GM19372 (cell line): ENCODE measurements around the gene SCRN1.
"Not testable (repeated sequence)": the region's sequence is repeated elsewhere in the genome, so short reads cannot be mapped to it uniquely, and the experiment has no call there.

Experiments used
- ATAC-seq: cut with Tn5 transposase; IDR thresholded peaks from one replicate; pipeline ENCODE4 v1.9.1; 2021; ENCODE audit warnings: mild to moderate bottlenecking, low read depth, moderate library complexity; ENCODE audit not compliant: unreplicated experiment

Gene SCRN1

DNA sequence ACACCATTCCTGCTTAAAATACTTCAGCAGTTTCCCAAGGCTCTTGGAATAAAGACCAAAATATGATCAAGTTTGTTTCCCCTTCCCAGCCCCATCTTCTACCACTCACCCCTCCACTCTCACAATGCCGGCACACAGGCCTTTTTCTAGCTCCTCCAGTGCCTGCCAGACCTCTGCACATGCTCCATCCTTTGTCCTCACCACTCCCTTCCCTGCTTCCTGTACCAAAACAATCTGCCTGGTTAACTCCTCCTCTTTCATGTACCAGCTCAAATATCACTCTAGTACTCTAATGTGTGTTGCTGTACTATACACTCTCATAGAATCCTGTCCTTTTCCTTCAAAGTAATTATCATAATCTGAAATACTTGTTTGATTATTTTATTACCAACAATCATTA lies 19.4 kb downstream of the SCRN1 start:
- ATAC-seq = no peak

DNA sequence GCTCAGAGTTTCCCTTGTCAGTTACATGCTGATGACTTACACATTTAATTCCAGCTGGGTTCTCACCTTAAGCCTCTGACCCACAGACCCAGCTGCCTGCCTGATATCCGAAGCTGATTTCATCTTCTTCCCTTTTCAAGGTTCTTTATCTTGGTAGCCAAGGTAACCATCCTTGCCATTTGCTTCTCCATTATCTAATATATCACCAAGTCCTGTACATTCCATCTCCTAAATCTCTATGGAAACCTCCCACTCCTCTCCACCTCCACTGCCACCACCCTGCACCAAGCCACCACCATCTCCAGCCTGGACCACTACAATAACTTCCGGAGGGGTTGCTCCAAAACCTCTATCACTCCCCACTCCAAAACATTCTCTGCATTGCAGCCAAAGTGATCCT lies 19.9 kb downstream of the SCRN1 start:
- no peak for ATAC-seq

DNA sequence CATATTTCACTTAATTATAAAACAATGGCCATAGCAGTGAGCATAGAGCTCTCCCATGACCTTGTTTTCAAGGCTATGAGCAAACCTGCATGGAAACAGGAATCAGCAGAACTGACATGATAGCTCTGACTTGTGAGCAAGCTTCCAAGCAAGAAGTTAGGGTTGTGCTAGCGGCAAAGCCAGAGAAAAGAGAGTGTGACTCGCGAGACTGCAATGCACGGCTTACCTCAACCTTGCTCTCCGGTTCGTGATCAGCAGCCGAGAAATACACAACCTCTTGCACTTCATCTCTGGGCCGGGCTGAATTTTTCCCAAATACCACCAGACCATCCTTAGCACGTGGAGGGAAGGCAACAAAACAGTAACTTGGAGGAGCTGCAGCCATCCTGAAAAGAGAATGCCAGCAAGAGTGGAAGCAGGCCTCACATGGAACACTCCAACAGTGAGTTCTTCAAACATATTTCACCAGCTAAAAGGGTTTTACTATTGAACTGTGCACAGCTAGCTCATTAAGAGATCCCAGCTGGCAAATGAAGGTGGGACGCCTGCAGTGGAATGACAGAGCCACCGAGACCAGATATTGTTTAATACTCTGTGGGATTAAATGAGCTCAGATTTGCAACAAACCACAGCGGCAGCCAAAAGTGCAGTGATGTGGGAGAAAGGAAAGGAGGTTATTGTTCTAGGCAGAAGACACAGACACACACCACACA lies 20.8 kb downstream of the SCRN1 start:
- no peak for ATAC-seq

DNA sequence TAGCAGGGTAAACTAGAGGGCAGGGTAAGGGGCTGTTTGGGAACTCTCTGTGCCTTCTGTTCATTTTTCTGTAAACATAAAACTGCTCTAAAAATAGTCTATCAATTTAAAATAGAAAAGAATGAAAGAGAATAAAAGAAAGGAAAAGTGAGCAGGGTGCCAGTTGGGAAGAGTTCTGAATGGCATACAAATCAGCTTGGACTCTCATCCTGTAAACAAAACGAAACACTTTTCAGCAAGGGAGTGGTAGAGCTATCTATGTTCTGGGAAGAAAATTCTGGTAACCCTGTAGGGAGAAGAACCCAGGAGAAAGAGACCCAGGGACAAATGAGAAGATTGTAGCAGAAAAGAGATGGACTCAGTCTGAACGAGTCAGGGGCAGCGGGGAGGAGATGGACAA lies 24.6 kb downstream of the SCRN1 start:
- no peak for ATAC-seq

DNA sequence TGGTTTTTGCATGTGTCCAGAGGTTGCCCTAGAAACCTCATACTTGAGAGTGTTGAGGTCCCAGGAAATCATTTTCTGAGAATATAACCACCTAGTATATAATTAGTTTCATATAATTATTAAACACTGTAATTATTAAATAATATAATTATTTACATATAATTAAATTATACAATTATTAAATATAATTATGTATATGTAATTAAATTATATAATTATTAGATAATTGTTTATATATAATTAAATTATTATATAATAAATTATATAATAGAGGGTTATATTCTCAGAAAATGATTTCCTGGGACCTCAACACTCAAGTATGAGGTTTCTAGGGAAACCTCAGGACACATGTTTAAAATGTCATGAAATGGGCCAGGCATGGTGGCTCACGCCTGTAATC lies 27.6 kb downstream of the SCRN1 start:
- ATAC-seq = no peak

DNA sequence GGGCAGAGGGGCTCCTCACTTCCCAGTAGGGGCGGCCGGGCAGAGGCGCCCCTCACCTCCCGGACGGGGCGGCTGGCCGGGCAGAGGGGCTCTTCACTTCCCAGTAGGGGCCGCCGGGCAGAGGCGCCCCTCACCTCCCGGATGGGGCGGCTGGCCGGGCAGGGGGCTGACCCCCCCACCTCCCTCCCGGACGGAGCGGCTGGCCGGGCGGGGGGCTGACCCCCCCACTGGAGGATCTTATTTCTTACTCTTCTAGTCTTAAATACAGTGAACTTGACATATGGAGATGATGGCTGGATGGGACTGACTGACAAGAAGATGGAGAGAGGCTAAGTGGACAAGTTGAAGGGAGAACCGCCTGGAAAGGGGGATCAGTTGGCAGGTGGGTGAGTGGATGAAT lies 28.0 kb downstream of the SCRN1 start:
- not testable (repeated sequence) for ATAC-seq

DNA sequence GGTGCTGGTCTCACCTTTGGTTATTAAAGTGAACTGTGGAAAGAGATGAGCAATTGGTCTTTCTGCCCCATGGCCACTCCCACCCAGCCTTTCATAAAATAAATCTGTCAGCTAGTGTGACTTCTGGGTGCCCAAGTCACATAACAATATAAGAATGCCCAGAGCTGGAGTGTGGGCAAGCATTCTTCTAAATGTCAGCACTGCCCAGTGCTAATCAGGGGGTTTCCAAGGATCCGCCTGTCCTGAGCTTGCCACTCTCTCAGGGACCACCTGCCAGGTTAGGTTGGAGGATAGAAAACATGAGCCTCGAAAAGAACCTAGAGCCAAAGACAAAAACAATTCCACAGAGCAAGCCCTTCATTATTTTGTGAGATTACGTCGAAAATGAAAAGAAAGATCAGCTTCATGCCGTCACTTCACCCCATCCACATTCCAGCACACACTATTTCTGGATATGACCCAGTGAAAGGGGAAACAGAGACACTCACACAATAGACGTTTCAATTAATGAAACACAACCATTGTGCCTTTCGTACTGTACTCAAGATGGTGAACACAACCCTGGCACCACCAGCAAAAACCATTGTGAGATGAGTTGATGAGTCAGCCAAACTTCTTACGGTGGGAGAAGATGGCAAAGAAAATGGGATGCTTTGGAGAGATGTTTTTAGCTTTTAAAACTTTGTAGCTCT lies 30.8 kb downstream of the SCRN1 start:
- no peak for ATAC-seq

DNA sequence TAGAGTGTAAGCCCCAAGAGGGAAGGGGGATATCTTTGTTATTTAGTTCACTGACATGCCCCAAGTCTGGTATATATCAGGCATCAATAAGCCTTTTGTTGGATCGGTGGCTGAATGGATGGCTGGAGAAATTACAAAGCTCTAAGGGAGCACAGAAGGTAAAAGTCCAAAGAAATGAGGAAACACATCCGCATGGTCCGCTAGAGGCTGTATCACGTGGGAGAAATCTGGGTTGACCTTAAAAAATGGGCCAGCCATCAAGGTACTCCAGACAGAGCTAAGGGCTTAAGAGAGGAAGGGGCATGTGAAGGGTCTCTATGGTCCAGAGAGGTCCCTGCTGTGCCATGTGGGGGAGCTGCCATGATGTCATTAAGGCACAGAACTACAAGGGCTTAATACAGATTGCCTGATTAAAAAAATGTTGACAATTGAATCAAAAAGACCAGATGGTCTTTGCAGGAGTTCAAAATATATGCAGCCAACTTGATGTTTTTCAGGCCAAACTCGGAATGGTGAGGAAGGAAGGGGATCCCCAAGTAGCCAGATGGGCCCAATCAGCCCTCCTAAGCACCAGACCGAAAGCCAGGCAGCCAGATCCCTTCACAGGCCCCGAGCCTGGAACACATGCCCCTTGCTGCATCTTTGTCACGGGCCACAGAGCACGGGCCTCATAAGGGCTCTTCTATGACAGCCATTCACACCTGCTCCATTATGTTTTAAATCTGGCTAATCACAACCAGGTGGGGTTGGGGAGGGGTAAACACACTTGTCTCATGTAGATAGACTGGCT lies 31.9 kb downstream of the SCRN1 start:
- no peak for ATAC-seq

DNA sequence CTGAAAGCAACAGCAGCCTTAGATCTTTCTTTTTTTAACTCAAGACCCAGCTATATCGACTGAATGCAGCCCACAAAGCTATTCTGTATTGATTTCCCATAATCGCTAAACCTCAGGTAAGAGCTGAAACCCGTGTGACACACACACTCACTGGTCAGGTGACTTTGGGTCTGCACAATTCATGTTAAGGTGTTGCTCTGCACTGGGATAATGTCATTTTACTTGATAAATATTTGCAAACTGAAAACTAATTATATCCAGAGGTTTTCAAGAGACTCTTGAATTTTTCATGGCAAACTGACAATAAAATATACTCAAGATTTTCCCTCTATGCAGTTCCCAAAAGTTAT lies 33.1 kb downstream of the SCRN1 start:
- peak; percentile 15 for ATAC-seq

DNA sequence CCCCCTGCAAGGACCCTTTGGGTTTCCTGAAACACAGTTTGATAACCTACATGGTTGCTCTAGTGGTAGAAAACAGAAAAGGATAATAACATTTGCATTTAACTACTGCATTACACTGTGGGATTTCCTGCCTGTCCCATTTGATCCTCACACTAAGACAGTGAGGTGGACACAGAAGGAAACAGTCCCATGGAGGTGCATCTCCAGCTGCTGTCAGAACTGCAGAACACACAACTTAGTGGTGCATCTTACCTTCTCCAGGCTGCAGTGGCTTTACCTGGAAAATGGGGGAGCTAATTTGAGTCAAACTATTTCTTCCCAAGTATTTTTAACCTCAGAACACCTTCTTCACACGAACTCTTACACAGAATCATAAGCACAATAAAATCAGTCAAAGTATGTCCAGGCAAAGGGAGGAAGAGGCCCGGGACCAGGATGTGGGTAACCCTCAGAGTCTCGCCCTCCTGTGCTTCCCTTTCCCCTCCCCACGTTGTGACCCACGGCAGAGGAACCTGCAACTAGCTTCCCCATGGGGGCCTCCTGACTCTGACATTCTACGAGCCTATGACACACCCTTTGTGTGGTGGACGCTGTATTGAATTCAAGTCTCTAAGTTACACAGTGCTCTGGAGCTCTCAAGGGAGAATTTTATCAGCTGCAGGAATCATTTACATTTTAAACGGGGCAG lies 33.7 kb downstream of the SCRN1 start:
- ATAC-seq = peak; percentile 68

DNA sequence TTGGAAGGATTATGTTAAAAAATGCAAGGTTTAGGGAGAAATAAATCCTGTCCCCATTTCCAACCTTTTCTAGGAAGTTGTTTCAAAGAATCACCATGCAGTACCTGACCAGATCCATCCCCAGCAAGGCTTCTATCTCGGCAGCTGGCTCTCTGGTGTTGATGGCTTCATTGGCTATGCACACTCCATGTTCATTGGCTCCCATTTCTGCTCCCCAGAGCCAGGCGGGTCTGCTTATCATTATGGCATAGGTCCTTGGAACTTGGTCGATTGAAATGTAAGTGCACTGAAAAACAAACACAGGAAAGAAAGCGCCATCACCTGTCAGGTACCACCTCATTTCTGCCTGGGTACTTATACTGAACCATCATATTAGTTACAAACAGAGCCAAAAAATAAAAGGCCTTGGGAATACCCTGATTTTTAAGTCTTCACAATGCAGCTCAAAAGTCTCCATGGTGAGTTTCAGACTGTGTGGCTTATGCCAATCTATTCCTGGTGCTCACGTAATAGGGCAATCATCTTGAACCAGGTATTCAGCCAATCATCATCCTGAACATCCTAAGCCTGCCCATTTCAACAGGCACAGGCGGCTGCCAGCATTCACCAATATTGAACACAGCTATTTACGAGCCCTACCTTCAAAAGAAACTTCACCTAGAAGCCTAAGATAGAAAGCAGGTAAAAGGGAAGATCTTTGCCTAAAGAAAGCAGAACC lies 34.4 kb downstream of the SCRN1 start:
- no peak for ATAC-seq

DNA sequence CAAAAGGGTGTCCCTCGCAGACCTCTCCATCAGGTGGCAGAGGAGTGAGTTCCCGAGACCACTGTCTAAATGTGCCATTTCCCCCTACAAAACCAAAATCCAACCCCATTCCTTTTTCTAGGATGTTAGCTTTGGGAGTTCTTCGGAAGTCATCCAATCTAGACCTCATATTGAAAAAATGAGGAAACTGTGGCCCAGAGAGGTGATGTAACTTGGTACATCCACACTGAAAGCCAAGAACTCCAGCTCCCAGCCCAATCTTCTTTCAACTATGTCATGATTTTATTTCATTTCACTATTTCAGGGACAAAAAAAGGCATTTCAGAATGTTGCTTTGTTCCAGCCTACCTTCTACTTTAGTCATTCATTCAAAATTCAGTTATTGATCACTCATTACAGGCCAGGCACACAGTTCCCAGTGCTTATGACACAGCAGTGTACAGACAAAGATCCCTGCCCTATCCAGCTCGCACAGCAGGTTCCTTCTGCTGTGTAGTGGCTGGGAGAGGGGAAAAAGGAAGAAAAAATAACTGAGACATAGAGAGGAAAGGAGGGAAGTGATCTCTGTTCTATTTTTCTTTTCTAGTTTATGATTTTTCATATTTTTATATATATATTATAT lies 35.8 kb downstream of the SCRN1 start:
- ATAC-seq = no peak

DNA sequence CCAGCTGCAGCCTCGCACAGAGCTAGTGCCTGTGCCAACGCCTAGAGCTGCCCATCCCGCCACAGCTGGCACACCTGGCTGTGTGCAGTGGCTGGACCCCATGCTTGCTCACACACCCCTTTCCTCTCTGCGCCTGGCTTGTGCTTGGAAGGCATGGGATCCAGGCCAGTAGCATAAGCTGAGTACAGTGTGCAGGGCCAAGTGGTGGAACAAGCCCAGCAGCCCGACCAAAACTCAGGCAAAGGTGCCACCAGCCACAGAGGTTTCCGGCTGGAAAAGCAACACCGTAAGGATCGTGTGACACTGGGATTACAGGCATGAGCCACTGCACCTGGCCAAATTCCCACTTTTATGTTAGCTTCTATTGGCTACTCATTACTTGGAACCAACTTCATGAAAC lies 38.4 kb downstream of the SCRN1 start:
- no peak for ATAC-seq

DNA sequence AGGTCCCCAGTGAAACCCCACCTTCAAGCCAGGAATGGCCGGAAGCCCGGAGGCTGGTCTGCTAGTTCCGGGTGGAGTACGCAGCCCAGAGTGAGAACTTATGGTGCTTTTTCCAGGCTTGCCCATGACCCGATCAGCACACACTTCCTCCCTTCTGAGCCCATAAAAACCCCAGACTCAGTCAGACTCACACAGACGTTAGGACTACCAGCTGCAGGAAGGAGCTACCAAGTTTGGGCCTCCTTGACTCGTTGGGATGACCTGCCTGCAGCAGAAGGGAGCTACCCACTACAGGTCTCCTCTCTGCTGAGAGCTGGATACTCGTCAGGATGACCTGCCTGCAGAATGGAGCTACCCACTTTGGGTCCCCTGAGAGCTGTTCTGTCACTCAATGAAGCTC lies 39.1 kb downstream of the SCRN1 start:
- no peak for ATAC-seq

DNA sequence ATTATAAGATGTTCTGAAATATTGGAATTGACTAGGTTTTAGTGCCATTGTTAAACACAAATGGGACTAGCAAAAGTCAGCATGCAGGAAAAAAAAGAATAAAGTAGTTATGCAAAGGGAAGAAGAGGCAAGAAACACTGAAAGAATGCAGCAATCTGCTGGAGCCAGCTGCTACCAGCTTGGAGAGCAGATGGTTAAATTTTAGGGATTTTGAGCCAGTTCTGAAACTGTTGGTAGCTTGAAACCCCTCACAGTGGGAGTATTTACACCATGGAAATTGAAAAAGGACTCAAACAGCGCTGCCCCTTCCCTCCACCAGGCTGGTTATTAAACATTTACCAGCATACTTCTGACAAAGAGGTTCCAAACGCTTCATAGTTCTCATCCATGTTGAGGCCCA lies 41.0 kb downstream of the SCRN1 start:
- ATAC-seq = no peak

DNA sequence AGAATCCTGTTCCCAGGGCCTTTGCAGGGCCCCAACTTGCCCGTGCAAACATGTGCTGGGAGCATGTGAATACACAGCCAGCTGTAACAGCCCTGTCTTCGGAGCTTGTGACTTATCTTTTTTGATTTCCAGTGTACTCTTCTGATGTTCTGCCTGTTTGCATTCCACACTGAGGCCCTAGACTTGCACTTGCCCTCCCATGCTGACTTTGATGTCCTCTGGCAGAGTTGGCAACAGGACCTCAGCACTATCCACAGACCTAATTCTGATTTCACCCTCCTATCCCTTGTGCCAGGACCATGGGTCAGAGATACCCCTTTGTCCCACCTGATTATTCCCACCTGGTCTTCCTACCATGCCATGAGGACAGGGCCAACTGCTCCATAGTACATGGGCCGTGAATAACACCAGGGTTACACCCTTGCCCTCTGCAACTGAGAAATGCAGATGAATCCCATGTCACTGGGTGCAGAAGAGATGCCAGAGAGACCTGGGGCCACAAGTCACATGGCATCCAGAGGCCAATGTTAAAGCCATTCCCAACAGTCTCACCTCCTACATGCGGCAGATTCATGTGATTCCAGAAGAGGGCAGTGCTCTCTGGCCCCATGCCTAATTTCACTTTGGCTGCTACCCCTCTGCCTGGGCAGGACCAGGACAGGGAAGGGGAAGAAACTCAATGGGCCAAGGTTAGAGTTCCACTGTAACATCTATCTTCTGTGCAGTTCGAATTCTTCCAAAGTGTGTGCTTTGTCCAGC lies 43.0 kb downstream of the SCRN1 start:
- ATAC-seq = no peak

DNA sequence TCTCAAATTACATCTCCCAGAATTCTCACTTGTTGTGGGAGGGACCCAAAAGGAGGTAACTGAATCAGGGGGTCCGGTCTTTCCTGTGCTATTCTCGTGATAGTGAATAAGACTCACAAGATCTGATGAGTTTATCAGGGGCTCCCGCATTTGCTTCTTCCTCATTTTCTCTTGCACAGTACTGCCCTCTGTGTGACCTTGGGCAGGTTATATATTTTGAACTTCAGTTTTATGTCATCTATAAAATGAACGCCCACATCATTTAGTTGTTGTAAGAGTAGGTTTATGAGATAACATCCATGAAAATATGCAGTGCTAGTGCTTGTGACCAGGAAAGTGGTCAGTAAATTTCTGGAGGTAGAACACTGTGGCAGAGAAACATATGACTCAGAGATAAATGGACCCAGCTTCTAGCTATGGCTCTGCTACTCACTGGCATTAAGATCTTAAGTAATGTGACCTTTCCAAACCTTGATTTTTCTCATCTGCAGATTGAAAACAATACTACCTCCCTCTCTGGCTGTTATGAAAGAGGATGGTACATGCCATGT lies 44.3 kb downstream of the SCRN1 start:
- no peak for ATAC-seq

DNA sequence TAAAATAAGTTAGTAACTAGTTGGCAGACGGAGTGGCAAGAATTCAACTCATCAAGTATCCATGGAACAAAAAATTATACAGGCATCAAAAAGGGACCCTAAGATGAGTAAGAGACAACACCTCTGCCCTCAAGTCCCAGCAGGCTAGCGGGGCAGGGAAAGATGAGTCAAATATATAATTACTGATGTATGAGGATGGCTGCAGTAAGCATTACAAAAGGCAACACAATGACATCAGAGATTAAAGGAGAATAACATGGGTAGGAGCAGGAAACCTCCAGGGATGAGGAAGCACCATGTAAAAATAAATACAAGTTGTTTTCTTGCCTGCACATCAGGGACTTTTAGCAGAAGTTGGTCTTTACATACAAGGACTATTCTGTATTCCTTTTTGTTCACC lies 49.4 kb downstream of the SCRN1 start:
- no peak for ATAC-seq

DNA sequence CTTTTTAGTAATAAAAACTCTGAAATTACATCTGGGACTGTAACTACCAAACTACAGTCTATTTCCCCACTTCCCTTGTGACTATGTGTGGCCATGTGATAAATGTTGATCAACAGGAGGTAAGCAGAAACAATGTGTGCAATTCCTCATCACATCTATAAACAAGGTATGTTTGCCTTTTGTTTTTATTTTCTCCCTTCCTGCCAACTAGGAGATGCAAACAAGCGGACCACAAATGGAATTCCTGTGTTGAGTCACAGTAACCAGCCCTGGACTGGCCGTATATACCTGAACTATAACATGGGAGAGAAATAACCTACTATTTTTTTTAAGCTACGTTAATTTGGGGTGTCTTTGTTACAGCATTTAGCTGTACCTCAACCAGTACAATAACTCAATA lies 52.5 kb downstream of the SCRN1 start:
- no peak for ATAC-seq
